ENCODE measurements around the gene SLBP.

The SLBP gene

GRCh38 chr4:1711571-1712215, 426 bp downstream of the SLBP start:
- ATAC-seq, result peak; percentile 27
- TF ChIP-seq SNAI2 (CRISPR knock-in tag; IDR thresholded peaks at IDR 0.05), result no peak

- TF ChIP-seq CREB5 (CRISPR knock-in tag; IDR thresholded peaks at IDR 0.05; ENCODE audit: low read depth), result no peak
- no peak for TF ChIP-seq ARNTL (CRISPR knock-in tag; IDR thresholded peaks at IDR 0.05; ENCODE audit: borderline replicate concordance, low read depth)
- TF ChIP-seq ZNF8 (CRISPR knock-in tag; IDR thresholded peaks at IDR 0.05), result no peak
- TF ChIP-seq SNAI2 (CRISPR knock-in tag; IDR thresholded peaks at IDR 0.05), result no peak
- ATAC-seq, result peak; percentile 0; the same call in 2 of the 3 replicates
Observed at GRCh38 chr4:1711055-1711570, 1.0 kb downstream of the SLBP start.

- no peak for TF ChIP-seq PATZ1 (CRISPR knock-in tag; IDR thresholded peaks at IDR 0.05; ENCODE audit: borderline replicate concordance)
- no peak for TF ChIP-seq OSR1 (CRISPR knock-in tag; IDR thresholded peaks at IDR 0.05)
- TF ChIP-seq ZC3H10 (CRISPR knock-in tag; IDR thresholded peaks at IDR 0.05), result no peak
- no peak for TF ChIP-seq ZNF565 (CRISPR knock-in tag; conservative IDR thresholded peaks at IDR 0.05; ENCODE audit: low read depth)
- no peak for TF ChIP-seq ZNF8 (CRISPR knock-in tag; IDR thresholded peaks at IDR 0.05)
- TF ChIP-seq CREB5 (CRISPR knock-in tag; IDR thresholded peaks at IDR 0.05; ENCODE audit: low read depth), result no peak
- no peak for TF ChIP-seq BACH2 (CRISPR knock-in tag; IDR thresholded peaks at IDR 0.05; ENCODE audit: borderline replicate concordance)
- TF ChIP-seq CSRNP3 (CRISPR knock-in tag; IDR thresholded peaks at IDR 0.05), result no peak
- TF ChIP-seq GLIS3 (CRISPR knock-in tag; IDR thresholded peaks at IDR 0.05), result no peak
- TF ChIP-seq ISL1 (CRISPR knock-in tag; IDR thresholded peaks at IDR 0.05), result no peak
- no peak for TF ChIP-seq ARNTL (CRISPR knock-in tag; IDR thresholded peaks at IDR 0.05; ENCODE audit: borderline replicate concordance, low read depth)
- no peak for TF ChIP-seq ESRRG (CRISPR knock-in tag; IDR thresholded peaks at IDR 0.05)
- TF ChIP-seq ZNF70 (CRISPR knock-in tag; IDR thresholded peaks at IDR 0.05), result no peak
- ATAC-seq, result no peak
Observed at GRCh38 chr4:1708581-1708980, 3.5 kb downstream of the SLBP start.

GRCh38 chr4:1706358-1706757, 5.8 kb downstream of the SLBP start:
- TF ChIP-seq BACH2 (CRISPR knock-in tag; IDR thresholded peaks at IDR 0.05; ENCODE audit: borderline replicate concordance) (no peak), ZNF565 (CRISPR knock-in tag; conservative IDR thresholded peaks at IDR 0.05; ENCODE audit: low read depth) (no peak), PPARA (CRISPR knock-in tag; IDR thresholded peaks at IDR 0.05; ENCODE audit: borderline replicate concordance) (no peak), TSHZ2 (CRISPR knock-in tag; IDR thresholded peaks at IDR 0.05) (no peak), ZFP3 (CRISPR knock-in tag; IDR thresholded peaks at IDR 0.05) (no peak), TCF4 (CRISPR knock-in tag; IDR thresholded peaks at IDR 0.05; ENCODE audit: borderline replicate concordance) (no peak), ZFP30 (CRISPR knock-in tag; IDR thresholded peaks at IDR 0.05) (no peak)

More at GRCh38 chr4:1706358-1706757, 5.8 kb downstream of the SLBP start:
- ATAC-seq, result no peak
